NCI-H2107 treated with DMSO at 0.1 percent for 48 hours (cell line): ENCODE data around the gene SDCBP2.

Source experiments
- DNase-seq: peaks from one replicate; lab custom pipeline; 2025; ENCODE audit not compliant: unreplicated experiment; lab: John Stamatoyannopoulos, UW

Gene SDCBP2

GRCh38 chr20:1328680-1329330 lies at the start of gene SDCBP2:
SDCBP2 (minus strand) TSS chr20:1329139; CDS start chr20:1320416, 8,723 bp downstream.
- no peak for DNase-seq

GRCh38 chr20:1378735-1379125 lies 49.8 kb upstream of the SDCBP2 start:
- DNase-seq = no peak

GRCh38 chr20:1377984-1378734 lies 49.2 kb upstream of the SDCBP2 start:
- no peak for DNase-seq

GRCh38 chr20:1377341-1377871 lies 48.5 kb upstream of the SDCBP2 start:
- no peak for DNase-seq

- no peak for DNase-seq
Observed at GRCh38 chr20:1376408-1377270, 47.7 kb upstream of the SDCBP2 start.

GRCh38 chr20:1376007-1376406 lies 47.1 kb upstream of the SDCBP2 start:
- DNase-seq = no peak

- DNase-seq = peak; percentile 49
Observed at GRCh38 chr20:1375515-1375914, 46.6 kb upstream of the SDCBP2 start.

- no peak for DNase-seq
Observed at GRCh38 chr20:1374246-1374645, 45.3 kb upstream of the SDCBP2 start.

GRCh38 chr20:1373614-1374013 lies 44.7 kb upstream of the SDCBP2 start:
- no peak for DNase-seq

- DNase-seq = no peak
Observed at GRCh38 chr20:1373036-1373435, 44.1 kb upstream of the SDCBP2 start.

GRCh38 chr20:1371830-1372539 lies 43.0 kb upstream of the SDCBP2 start:
- DNase-seq = no peak

GRCh38 chr20:1371202-1371782 lies 42.4 kb upstream of the SDCBP2 start:
- no peak for DNase-seq

- no peak for DNase-seq
Observed at GRCh38 chr20:1370548-1371110, 41.7 kb upstream of the SDCBP2 start.

GRCh38 chr20:1369970-1370369 lies 41.0 kb upstream of the SDCBP2 start:
- no peak for DNase-seq

GRCh38 chr20:1368448-1369199 lies 39.7 kb upstream of the SDCBP2 start:
- DNase-seq = no peak

- DNase-seq = no peak
Observed at GRCh38 chr20:1367479-1367878, 38.5 kb upstream of the SDCBP2 start.

GRCh38 chr20:1364106-1364505 lies 35.2 kb upstream of the SDCBP2 start:
- no peak for DNase-seq

GRCh38 chr20:1363522-1363921 lies 34.6 kb upstream of the SDCBP2 start:
- DNase-seq = no peak

GRCh38 chr20:1362484-1362883 lies 33.5 kb upstream of the SDCBP2 start:
- no peak for DNase-seq
